Panc1 (cell line): Measurements from ENCODE around the gene FAM43B.

Experiments used
- POLR2AphosphoS5 ChIP-seq: IDR thresholded peaks from 2 replicates; pipeline ENCODE4 v1.6.1; 2012; ENCODE audit warnings: mild to moderate bottlenecking, low read depth, low read length, moderate library complexity
- SIN3A ChIP-seq: IDR thresholded peaks from 2 replicates; pipeline ENCODE4 v1.6.1; 2012; ENCODE audit warnings: low read depth, mild to moderate bottlenecking, low read length, moderate library complexity, borderline replicate concordance; ENCODE audit not compliant: insufficient read depth
- TCF7L2 ChIP-seq: IDR thresholded peaks from 2 replicates; pipeline ENCODE4 v1.6.1; 2011; ENCODE audit warnings: mild to moderate bottlenecking, low read depth, low read length, inconsistent platforms
- TF ChIP-seq, protein P1 (sequence below): fragments of 450-650 bp; IDR thresholded peaks from 2 replicates; pipeline ENCODE4 v1.5.1; 2017; ENCODE audit warnings: mild to moderate bottlenecking
- TF ChIP-seq, protein P2 (sequence below), 2 experiments: IDR thresholded peaks; 2 replicates each; pipeline ENCODE4 v1.6.1; 2011 to 2012; ENCODE audit warnings: low read depth in 2 of 2, control low read depth in 1 of 2, low read length in 1 of 2, mild to moderate bottlenecking in 1 of 2, moderate library complexity in 1 of 2; ENCODE audit not compliant: insufficient read depth in 1 of 2

DNA sequence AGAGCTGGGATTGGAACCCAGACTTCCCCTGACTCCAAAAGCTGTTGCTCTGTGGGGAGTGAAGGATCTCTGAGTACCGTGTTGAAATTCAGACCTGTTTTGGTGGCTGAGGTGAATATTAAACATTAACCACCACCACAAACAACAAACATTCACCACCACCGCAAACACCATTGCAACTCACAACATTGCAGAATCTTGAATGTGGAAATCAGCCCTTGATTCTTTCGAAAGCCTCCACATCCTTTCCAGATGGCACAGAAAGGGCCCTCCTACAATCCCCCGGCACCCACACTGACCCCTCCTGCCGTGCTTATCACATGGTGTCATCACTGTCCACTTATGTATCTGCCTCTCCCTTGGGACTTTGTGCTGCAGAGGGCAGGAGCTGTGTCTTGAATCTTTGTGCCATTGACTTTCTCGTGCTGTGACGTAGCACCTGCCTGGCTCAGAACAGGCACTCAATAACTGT lies 38.0 kb downstream of the FAM43B start:
- TF ChIP-seq, protein P1, sequence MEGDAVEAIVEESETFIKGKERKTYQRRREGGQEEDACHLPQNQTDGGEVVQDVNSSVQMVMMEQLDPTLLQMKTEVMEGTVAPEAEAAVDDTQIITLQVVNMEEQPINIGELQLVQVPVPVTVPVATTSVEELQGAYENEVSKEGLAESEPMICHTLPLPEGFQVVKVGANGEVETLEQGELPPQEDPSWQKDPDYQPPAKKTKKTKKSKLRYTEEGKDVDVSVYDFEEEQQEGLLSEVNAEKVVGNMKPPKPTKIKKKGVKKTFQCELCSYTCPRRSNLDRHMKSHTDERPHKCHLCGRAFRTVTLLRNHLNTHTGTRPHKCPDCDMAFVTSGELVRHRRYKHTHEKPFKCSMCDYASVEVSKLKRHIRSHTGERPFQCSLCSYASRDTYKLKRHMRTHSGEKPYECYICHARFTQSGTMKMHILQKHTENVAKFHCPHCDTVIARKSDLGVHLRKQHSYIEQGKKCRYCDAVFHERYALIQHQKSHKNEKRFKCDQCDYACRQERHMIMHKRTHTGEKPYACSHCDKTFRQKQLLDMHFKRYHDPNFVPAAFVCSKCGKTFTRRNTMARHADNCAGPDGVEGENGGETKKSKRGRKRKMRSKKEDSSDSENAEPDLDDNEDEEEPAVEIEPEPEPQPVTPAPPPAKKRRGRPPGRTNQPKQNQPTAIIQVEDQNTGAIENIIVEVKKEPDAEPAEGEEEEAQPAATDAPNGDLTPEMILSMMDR: no peak
- no peak for TF ChIP-seq SIN3A
- TF ChIP-seq POLR2AphosphoS5: no peak
- TF ChIP-seq, protein P2, sequence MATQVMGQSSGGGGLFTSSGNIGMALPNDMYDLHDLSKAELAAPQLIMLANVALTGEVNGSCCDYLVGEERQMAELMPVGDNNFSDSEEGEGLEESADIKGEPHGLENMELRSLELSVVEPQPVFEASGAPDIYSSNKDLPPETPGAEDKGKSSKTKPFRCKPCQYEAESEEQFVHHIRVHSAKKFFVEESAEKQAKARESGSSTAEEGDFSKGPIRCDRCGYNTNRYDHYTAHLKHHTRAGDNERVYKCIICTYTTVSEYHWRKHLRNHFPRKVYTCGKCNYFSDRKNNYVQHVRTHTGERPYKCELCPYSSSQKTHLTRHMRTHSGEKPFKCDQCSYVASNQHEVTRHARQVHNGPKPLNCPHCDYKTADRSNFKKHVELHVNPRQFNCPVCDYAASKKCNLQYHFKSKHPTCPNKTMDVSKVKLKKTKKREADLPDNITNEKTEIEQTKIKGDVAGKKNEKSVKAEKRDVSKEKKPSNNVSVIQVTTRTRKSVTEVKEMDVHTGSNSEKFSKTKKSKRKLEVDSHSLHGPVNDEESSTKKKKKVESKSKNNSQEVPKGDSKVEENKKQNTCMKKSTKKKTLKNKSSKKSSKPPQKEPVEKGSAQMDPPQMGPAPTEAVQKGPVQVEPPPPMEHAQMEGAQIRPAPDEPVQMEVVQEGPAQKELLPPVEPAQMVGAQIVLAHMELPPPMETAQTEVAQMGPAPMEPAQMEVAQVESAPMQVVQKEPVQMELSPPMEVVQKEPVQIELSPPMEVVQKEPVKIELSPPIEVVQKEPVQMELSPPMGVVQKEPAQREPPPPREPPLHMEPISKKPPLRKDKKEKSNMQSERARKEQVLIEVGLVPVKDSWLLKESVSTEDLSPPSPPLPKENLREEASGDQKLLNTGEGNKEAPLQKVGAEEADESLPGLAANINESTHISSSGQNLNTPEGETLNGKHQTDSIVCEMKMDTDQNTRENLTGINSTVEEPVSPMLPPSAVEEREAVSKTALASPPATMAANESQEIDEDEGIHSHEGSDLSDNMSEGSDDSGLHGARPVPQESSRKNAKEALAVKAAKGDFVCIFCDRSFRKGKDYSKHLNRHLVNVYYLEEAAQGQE (IDR thresholded peaks at IDR 0.05; ENCODE audit: insufficient read depth in 1 of 2, low read depth in 2 of 2, low read length in 1 of 2): no peak
- no peak for TF ChIP-seq TCF7L2
